HepG2 (cell line): ENCODE data around the gene WWP2. TPM values are rescaled to one million over a fixed set of nuclear protein-coding genes. Genes with fewer than 3 reads are reported as not detected.

Source experiments
- ATF5 ChIP-seq: sonication (generic); formaldehyde crosslinking; IDR thresholded peaks from 2 replicates; pipeline ENCODE4 v1.4.0; 2020; ENCODE audit warnings: mild to moderate bottlenecking, low read depth, missing genetic modification reagents
- FOSL2 ChIP-seq: sonication (generic); formaldehyde crosslinking; IDR thresholded peaks from 2 replicates; pipeline ENCODE4 v1.4.0; 2020; ENCODE audit warnings: missing genetic modification reagents
- FOXA3 ChIP-seq: IDR thresholded peaks from 2 replicates; pipeline ENCODE4 v1.6.1; 2016; ENCODE audit warnings: missing genetic modification reagents, missing compliant biosample characterization
- HDAC2 ChIP-seq: sonication (generic); formaldehyde crosslinking; IDR thresholded peaks from 2 replicates; pipeline ENCODE4 v1.4.0; 2020; ENCODE audit warnings: missing genetic modification reagents
- PATZ1 ChIP-seq: sonication (generic); formaldehyde crosslinking; IDR thresholded peaks from 2 replicates; pipeline ENCODE4 v1.4.0; 2020; ENCODE audit warnings: missing genetic modification reagents
- RNF219 ChIP-seq: sonication (generic); formaldehyde crosslinking; IDR thresholded peaks from 2 replicates; pipeline ENCODE4 v1.5.0; 2020; ENCODE audit warnings: mild to moderate bottlenecking, missing genetic modification reagents
- RXRB ChIP-seq: IDR thresholded peaks from 2 replicates; pipeline ENCODE4 v1.6.1; 2016; ENCODE audit warnings: borderline replicate concordance, missing genetic modification reagents, missing compliant biosample characterization
- STAT6 ChIP-seq: sonication (generic); formaldehyde crosslinking; IDR thresholded peaks from 2 replicates; pipeline ENCODE4 v1.4.0; 2020; ENCODE audit warnings: missing genetic modification reagents, mild to moderate bottlenecking, borderline replicate concordance
- TCF7 ChIP-seq: sonication (generic); IDR thresholded peaks from 2 replicates; pipeline ENCODE4 v1.6.1; 2016; ENCODE audit warnings: antibody characterized with exemption, low read depth
- UBTF ChIP-seq: sonication (generic); formaldehyde crosslinking; IDR thresholded peaks from 2 replicates; pipeline ENCODE4 v1.4.0; 2020; ENCODE audit warnings: mild to moderate bottlenecking, missing genetic modification reagents
- ZBTB38 ChIP-seq: sonication (generic); formaldehyde crosslinking; IDR thresholded peaks from 2 replicates; pipeline ENCODE4 v1.5.1; 2020; ENCODE audit warnings: mild to moderate bottlenecking, missing genetic modification reagents
- ZNF276 ChIP-seq: sonication (generic); formaldehyde crosslinking; IDR thresholded peaks from 2 replicates; pipeline ENCODE4 v1.4.0; 2020; ENCODE audit warnings: mild to moderate bottlenecking, low read depth, missing genetic modification reagents
- ZSCAN5A ChIP-seq: sonication (generic); formaldehyde crosslinking; IDR thresholded peaks from 2 replicates; pipeline ENCODE4 v1.8.0; 2022; ENCODE audit warnings: mild to moderate bottlenecking, missing genetic modification reagents, borderline replicate concordance
- polyA plus RNA-seq, 8 experiments: library from polyadenylated mRNA; depleted of rRNA in 3 of 8; stranded (reverse) in 7 of 8; unstranded in 1 of 8; fragments of >200 nt; fragmentation: Illumina TruSeq in 4 of 8; extraction: Trizol in 4 of 8; gene quantifications; 2 replicates each; pipeline versions ENCODE4 v1.2.1 to v1.2.3, GENCODE V29; 2011 to 2016; ENCODE audit warnings: low read depth in 4 of 8, missing spikeins in 1 of 8, mixed read lengths in 1 of 8; ENCODE audit not compliant: insufficient read depth in 1 of 8
- total RNA-seq, 5 experiments: library from RNA; depleted of rRNA; stranded (reverse); fragments of >200 nt; fragmentation: Illumina TruSeq; extraction: Trizol; gene quantifications; 2 replicates each; pipeline ENCODE4 v1.2.3, GENCODE V29; 2016; ENCODE audit warnings: low read depth in 1 of 5

The WWP2 gene
- total and polyA plus RNA-seq, 2 of the 13 experiments (the other 11 are each of a cell fraction or from before 2014, with no cell fraction given): 11.4 to 28.2 TPM

- TF ChIP-seq RNF219 (CRISPR knock-in tag): no peak
- TF ChIP-seq PATZ1 (CRISPR knock-in tag): peak; percentile 94
- peak; percentile 58; the same call in 1 of the 2 replicates for TF ChIP-seq FOXA3 (CRISPR knock-in tag)
- TF ChIP-seq STAT6: no peak; the same call in 1 of the 2 replicates
- TF ChIP-seq ZNF276: no peak
- TF ChIP-seq ZBTB38 (CRISPR knock-in tag): peak; percentile 75; the same call in 1 of the 2 replicates
- peak; percentile 56 for TF ChIP-seq FOSL2 (CRISPR knock-in tag)
- peak; percentile 39; the same call in 1 of the 2 replicates for TF ChIP-seq UBTF (CRISPR knock-in tag)
- peak; percentile 82 for TF ChIP-seq HDAC2 (CRISPR knock-in tag)
- no peak for TF ChIP-seq ZSCAN5A (CRISPR knock-in tag)
- TF ChIP-seq RXRB (CRISPR knock-in tag): peak; percentile 64
- TF ChIP-seq ATF5 (CRISPR knock-in tag): no peak
- no peak for TF ChIP-seq TCF7
Measured at GRCh38 chr16:69839798-69840409, 77.8 kb downstream of the WWP2 start (continued).
